Measurements from ENCODE around the gene ALOX5AP.
"Not testable (repeated sequence)": the region's sequence is repeated elsewhere in the genome, so short reads cannot be mapped to it uniquely, and the experiment has no call there.

ALOX5AP gene

GRCh38 chr13:30739237-30739528 is 3.8 kb downstream of the ALOX5AP start:
- DNase-seq = no peak

GRCh38 chr13:30739761-30740642 is 4.7 kb downstream of the ALOX5AP start:
- DNase-seq = no peak

DNA sequence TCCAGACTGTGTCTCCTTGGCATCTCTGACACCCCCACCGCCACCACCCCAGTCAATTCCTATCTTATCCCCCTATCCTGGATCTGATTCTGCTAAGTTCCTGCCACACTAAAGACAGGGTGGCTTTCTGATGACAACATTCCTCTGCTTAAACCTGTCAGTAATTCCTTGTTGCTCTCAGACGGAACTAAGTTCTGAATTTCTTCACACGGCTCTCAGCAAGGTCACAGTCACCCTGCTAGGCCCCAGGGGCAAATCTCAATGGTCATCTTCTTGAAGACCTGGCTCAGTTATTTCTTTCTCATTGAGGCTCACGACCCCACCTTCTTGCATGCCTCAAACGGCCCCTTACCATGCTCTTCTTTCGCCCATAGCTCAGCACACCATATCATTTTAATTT is 7.6 kb downstream of the ALOX5AP start:
- no peak for DNase-seq

DNA sequence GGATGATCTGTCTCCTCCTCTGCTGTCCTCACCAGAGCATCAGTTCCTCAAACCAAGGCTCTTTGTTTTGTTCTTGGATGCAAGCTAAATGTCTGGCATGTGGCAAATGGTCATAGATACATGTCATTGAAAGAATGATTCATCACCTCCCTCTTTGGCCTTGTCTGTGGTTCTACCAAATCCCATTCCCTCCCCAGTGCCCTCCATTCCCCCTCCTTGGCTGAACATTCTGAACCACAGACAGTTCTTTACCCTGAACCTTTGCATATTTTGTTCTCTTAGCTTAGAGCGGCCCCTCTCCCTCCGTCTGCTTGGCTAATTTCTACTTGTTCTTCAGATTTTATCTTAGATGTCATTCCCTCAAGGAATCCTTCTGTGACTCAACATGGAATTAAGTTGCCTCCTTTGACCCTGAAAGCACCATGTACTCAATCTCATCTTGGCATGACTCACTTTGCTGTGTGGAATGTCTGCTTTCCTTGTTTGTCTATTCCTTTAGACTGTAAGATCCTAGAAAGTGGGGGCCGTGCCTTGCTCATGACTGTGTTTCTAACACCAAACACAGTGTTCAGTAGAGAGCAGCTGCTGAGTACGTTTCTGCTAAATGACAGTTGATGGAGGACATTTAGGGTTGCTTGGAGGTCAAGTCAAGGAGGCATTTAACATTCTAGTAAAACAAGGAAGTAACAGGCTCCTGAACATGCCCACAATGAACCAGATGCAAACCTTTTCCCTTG is 8.1 kb downstream of the ALOX5AP start:
- DNase-seq = no peak

DNA sequence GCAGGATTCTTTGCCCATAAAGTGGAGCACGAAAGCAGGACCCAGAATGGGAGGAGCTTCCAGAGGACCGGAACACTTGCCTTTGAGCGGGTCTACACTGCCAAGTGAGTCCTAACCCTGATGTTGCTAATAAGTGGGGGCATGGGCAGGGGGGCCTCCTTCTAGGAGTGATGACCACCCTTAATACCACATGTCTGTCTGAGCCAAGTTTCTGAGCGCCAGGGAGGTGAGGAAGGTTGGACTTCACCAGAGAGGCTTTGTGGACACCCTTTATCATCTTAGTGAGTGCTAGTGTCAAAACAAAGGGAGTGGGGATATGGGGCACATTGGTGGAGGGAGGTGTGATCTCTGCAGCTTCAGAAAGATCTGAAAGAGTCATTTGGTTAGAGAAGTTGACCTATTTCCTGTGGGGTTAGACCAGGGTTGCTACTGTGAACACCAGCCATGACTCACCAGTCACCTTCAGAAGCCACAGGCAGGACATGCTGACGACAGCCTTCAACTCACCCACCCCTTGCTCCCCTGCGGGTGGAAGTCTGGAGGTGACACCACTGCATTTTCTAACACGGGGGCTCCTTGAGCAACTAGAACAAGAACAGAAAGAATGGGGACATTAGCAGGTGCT is 8.8 kb downstream of the ALOX5AP start:
- no peak for DNase-seq

- no peak for DNase-seq
These were observed 9.3 kb downstream of the ALOX5AP start for GRCh38 chr13:30744681-30745077.

DNA sequence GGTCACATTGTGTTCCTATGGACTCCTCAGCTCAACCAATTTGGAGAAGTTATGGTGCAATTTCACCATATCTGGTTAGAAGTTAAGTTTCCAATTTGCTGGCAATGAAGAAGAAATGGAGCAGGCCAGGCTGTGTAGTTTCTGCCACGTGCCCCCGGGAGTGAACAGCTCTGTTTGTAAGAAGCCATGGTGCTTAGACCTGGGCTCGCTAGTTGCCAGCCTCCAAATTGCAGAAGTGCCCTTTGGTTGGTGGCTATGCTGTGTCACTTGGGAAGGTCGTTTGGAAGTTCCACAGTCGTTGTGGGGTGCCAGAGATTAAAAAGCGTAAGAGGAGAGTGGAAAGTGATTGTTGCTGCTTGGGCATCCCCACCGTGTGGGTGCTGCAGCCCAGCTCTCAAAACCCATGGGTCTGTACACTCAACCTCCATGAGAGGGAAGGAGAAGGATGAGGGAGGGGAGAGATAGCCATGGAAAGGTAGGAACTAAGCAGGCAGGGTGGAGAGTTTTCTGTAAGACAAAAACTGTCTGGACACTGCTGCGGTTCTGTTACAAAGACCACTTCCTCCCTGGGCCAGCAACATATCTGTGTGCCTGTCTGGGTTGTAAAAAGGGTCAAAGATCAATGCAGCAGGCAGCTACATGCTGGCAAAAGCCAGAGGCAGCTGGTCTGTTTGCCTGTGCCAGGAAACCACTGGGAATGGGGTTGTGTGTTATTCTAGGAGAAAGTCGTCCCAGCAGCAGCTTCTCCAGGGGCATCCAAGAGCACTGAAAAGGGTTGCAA is 10.8 kb downstream of the ALOX5AP start:
- no peak for DNase-seq

GRCh38 chr13:30746791-30747190 is 11.4 kb downstream of the ALOX5AP start:
- DNase-seq = no peak

GRCh38 chr13:30747845-30748244 is 12.5 kb downstream of the ALOX5AP start:
- DNase-seq = not testable (repeated sequence)

DNA sequence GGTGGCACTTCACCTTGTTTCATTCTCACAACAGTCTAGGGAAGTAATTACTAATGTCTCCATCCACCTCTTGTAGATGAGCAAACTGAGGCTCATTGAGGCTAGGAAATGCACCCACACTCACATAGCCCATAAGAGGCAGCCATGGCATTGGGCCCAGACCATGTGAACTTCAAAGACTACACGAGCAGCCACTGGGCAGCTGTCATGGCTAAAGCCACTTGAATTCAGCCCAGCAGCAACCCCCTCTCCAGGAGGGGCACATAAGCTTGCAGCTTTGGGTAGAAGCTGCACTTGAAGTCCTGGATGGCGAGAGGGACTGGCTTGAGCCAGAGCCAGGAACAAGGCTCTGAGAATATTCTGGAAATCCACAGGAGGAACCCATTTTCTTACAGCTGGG is 13.4 kb downstream of the ALOX5AP start:
- DNase-seq = no peak

DNA sequence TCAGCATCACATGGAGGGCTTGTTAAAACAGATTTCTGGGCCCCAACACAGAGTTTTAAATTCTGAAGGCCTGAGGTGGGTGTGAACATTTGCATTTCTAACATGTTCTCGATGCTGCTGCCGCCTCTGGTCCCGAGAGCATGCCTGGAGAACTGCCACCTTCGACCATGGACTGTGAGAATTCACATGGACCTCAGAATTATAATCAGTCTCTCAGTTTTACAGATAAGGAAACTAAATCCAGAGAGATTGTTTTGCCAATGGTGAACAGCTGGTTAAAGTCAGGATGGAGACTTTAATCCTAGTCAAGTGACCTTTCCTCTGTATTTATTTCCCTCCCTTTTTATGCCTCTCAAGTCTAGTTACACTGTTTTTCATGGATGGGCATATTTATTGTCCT is 14.7 kb downstream of the ALOX5AP start:
- DNase-seq = no peak

DNA sequence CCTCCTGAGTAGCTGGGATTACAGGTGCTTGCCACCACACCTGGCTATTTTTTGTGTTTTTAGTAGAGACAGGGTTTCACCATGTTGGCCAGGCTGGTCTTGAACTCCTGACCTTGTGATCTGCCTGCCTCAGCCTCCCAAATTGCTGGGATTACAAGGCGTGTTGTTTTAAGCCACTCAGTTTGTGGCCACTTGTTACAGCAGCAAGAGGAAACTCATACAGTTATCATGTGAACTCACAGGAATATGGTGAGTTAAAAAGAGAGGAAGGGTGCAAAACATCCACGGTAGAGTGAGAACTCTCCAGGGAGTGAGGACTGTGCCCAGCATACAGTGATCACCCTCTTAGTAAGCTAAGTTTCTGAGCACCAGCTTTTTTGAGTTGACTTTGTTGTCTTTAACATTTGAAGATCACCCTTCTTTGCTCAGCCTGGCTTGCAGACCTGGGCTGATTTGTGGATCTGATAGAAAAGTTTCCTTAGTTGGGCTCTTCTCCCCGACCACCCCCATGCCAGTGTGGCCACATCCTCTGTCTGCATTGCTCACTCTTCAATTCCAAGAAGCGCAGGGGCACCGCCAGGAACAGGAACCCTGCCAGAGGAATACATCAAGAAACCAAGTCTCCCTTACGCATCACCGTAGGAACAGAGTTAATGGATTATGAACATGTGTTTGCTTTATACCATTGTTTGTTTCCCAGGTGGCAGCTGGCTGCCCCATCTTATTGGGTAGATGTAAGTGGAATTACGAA is 16.0 kb downstream of the ALOX5AP start:
- DNase-seq = no peak

DNA sequence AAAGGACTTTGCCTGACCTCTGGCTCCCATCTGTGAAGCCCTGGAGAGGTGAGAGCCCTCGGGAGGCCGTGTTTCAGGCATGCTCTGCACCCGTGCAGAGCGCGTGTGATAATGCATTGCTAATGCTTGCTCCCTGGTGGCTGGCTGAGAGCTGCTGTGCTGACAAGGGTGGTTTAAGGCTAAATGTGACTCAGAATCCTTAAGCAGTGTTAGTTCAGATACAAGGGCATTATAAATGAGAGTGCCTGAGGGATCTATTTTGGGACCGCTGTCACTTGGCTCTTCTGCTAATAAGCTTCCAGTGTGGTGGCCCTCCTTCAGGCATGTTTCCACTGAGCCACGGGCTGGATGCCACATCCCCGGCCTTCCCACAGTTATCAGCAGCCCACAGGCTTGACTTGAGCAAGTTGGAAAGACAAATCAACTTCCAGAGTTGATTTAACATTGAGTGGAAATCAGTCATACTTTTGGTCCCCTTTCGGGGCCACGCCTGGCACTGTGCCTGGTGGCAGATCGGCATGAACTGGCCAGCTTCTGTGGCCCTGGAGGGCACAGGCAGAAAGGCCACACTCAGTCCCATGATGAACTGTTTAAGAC is 17.0 kb downstream of the ALOX5AP start:
- DNase-seq = no peak

DNA sequence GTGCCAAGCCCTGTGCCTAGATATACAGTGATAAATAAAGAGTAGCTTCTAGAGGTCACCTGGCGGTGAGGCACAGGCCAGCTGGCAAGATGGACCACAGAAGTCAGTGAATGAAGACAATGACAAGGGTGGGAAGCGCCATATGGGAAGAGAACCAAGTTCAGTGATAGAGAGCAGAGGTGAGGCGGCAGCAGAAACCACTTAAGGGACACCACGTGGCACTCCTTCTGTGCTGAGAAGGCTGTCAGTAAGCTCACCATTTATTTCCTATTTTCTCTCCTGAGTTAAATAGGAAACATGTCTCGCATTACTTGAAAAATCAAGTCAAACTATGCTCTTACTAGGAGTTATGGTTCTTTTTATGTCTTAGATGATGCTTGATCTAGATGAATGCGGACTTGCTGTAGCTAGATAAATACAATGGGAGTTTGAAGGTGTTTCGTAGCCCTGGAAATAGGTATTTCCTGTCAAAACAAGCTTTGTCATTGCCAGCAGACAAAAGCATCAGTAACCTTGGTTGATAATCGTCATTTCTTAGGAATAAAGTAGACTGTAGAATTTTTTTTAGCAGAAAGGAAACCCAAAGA is 17.8 kb downstream of the ALOX5AP start:
- DNase-seq = no peak

DNA sequence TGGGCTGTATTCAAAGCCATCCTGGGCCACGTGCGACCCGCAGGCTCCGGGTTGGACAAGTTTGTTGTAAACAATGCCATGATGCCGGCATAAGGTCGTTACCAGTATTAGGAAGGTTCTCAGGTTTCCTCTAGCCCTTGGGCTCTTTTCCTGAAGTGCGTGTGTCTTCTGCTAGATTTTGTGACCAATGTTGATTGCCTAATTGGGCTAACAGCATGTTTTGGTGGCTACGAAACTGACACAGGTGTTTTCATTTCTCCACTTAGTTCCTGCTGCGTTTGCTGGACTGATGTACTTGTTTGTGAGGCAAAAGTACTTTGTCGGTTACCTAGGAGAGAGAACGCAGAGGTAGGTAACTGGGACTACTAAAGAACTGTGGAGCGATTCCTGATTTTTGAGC is 20.3 kb downstream of the ALOX5AP start:
- peak; percentile 54 for DNase-seq

DNA sequence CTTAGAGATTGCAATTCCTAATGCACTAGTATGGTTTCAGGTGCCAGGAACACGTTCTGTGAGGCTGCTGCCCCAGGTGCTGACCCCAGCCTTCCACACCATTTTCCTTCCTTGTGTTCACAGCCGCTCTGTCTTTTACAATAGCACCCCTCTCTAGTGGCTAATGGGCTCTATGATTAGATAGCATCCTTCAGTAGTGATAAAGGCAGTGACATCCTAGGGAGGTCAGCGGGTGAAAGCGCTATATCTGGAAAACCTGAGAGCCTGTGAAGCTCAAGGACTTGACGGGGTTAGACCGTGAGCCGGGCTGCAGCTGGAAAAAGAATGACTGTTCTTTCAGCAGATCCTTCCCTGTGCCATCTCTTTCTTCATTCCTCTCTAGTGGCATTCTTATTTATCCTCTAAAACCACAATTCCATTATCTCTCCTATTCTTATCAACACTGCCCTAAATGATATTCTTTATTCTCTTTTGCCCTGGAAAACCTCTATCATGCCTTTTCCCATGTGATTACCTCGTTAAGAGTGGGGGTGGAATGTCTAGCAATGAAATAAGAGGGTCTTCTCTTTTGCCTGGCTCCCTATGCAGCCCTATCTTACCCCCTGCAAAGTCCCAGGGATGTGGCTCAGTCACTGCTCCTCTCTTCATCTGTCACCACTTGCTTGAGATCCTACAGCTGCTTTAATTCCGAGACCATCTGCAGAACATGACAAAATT is 21.8 kb downstream of the ALOX5AP start:
- DNase-seq = no peak

DNA sequence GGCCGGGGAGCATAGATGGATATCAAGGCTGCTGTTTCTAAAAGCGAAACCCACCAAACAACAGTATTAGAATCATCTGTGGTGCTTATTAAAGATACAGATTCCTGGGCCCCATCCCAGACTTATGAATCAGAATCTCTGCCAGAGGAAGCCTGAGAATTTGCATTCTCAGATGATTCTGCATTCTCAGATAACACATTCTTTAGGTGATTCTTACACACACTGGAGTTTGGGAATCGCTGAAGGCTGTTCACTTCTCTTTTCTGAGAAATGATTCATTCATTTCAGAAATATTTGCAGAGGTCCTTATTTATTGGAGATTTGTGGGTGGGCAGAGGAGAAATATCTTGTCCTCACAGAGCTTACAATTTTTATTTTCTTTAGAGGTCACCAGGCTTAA is 24.4 kb downstream of the ALOX5AP start:
- DNase-seq = no peak

- no peak for DNase-seq
These were observed 27.3 kb downstream of the ALOX5AP start for GRCh38 chr13:30762643-30763042.

DNA sequence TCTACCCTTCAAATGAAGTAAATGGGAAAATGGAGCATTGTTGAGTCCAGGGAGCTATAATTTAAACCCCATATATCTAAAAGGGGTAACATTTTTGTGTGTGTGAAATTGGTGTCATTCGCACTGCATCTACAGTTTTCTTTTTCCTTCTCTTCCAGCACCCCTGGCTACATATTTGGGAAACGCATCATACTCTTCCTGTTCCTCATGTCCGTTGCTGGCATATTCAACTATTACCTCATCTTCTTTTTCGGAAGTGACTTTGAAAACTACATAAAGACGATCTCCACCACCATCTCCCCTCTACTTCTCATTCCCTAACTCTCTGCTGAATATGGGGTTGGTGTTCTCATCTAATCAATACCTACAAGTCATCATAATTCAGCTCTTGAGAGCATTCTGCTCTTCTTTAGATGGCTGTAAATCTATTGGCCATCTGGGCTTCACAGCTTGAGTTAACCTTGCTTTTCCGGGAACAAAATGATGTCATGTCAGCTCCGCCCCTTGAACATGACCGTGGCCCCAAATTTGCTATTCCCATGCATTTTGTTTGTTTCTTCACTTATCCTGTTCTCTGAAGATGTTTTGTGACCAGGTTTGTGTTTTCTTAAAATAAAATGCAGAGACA is 28.6 kb downstream of the ALOX5AP start:
- no peak for DNase-seq

- DNase-seq = no peak
These were observed 30.9 kb downstream of the ALOX5AP start for GRCh38 chr13:30766231-30766630.

DNA sequence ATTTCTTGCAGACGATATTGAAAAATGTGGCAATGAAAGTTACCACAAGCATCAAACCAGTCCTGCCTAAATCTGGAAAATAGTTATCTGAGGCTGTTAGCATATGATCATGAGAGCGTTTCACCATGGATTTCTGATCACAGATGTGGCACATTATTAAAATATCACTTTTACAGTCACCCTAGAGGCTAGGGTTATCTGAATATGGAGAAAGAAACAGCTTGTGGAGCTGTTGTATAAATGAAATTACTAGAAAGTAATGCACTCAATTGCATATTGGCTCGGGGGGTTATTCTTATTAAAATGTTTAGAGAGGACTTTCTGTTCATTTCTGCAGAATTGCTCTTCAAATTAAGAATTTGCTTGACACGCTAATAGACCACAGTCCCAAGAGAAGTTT is 35.6 kb downstream of the ALOX5AP start:
- DNase-seq = no peak

Data from NCI-H748 treated with DMSO at 0.1 percent for 48 hours (cell line).